ENCODE measurements around the gene CPT2.
A peak's percentile ranks its signal among the peaks of the same experiment; 100 is the strongest.

CPT2 gene

GRCh38 chr1:53238197-53239155 is 41.9 kb downstream of the CPT2 start, which contains the start of gene MAGOH:
MAGOH (minus strand) TSS chr1:53238518; CDS start chr1:53238448, 70 bp downstream.
- DNase-seq (ENCODE audit: low read depth): peak; percentile 92

GRCh38 chr1:53241828-53242227 is 45.2 kb downstream of the CPT2 start:
- DNase-seq (ENCODE audit: low read depth): no peak
- H3K4me3 ChIP-seq (ENCODE audit: control insufficient read depth, low read depth, low read length): no peak overlapping the region
- TF ChIP-seq CTCF (conservative IDR thresholded peaks at IDR 0.05; ENCODE audit: control insufficient read depth, insufficient read depth, low read depth, low read length): no peak

More at GRCh38 chr1:53238197-53239155, 41.9 kb downstream of the CPT2 start, which contains the start of gene MAGOH:
- peak within 1 kb of the TSS; percentile 86 for H3K4me3 ChIP-seq (ENCODE audit: control insufficient read depth, low read depth, low read length)
- TF ChIP-seq CTCF (conservative IDR thresholded peaks at IDR 0.05; ENCODE audit: control insufficient read depth, insufficient read depth, low read depth, low read length): no peak

- no peak overlapping the region for H3K4me3 ChIP-seq (ENCODE audit: control insufficient read depth, low read depth, low read length)
- no peak for DNase-seq (ENCODE audit: low read depth)
- TF ChIP-seq CTCF (conservative IDR thresholded peaks at IDR 0.05; ENCODE audit: control insufficient read depth, insufficient read depth, low read depth, low read length): no peak
Measured at GRCh38 chr1:53242381-53242780, 45.8 kb downstream of the CPT2 start.

- no peak for TF ChIP-seq CTCF (conservative IDR thresholded peaks at IDR 0.05; ENCODE audit: control insufficient read depth, insufficient read depth, low read depth, low read length)
- no peak for DNase-seq (ENCODE audit: low read depth)
Measured at GRCh38 chr1:53244141-53244540, 47.5 kb downstream of the CPT2 start.

GRCh38 chr1:53246261-53247134 is 49.9 kb downstream of the CPT2 start:
- H3K4me3 ChIP-seq (ENCODE audit: control insufficient read depth, low read depth, low read length): no peak overlapping the region
- peak; percentile 24 for DNase-seq (ENCODE audit: low read depth)
- no peak for TF ChIP-seq CTCF (conservative IDR thresholded peaks at IDR 0.05; ENCODE audit: control insufficient read depth, insufficient read depth, low read depth, low read length)

More at GRCh38 chr1:53244141-53244540, 47.5 kb downstream of the CPT2 start:
- H3K4me3 ChIP-seq (ENCODE audit: control insufficient read depth, low read depth, low read length): no peak overlapping the region

GRCh38 chr1:53249706-53250105 is 53.1 kb downstream of the CPT2 start:
- H3K4me3 ChIP-seq (ENCODE audit: control insufficient read depth, low read depth, low read length): no peak overlapping the region
- no peak for DNase-seq (ENCODE audit: low read depth)
- no peak for TF ChIP-seq CTCF (conservative IDR thresholded peaks at IDR 0.05; ENCODE audit: control insufficient read depth, insufficient read depth, low read depth, low read length)
